Activated CD4-positive, alpha-beta memory T cell treated with anti-CD3 and anti-CD28 coated beads for 36 hours (primary cell): ENCODE data around the gene PCNX1. TPM values are rescaled to one million over a fixed set of nuclear protein-coding genes. Genes with fewer than 3 reads are reported as not detected.
A peak's percentile ranks its signal among the peaks of the same experiment; 100 is the strongest.

Experiments
- CTCF ChIA-PET: fragments of 350-600 bp; sonication (Branson Sonifier 250); formaldehyde crosslinking; loops from one replicate; lab custom pipeline; 2021; ENCODE audit warnings: antibody characterized with exemption, inconsistent platforms; lab: Charles Lee
- POLR2A ChIA-PET: fragments of 350-600 bp; sonication (Branson Sonifier 250); formaldehyde crosslinking; loops from one replicate; lab custom pipeline; 2021; ENCODE audit warnings: antibody characterized with exemption; lab: Charles Lee
- DNase-seq: peaks from one replicate; pipeline ENCODE4 v3.0.0-alpha.2; 2020
- H3K27ac Mint-ChIP-seq: one replicate; pipeline ENCODE4 v1.8.0; 2021; ENCODE audit warnings: mixed read lengths
- H3K27me3 Mint-ChIP-seq: one replicate; pipeline ENCODE4 v1.8.0; 2021; ENCODE audit warnings: mixed read lengths
- H3K36me3 Mint-ChIP-seq: one replicate; pipeline ENCODE4 v1.8.0; 2021; ENCODE audit warnings: mixed read lengths
- H3K4me1 Mint-ChIP-seq: one replicate; pipeline ENCODE4 v1.8.0; 2021; ENCODE audit warnings: low read depth, mixed read lengths
- H3K4me3 Mint-ChIP-seq: one replicate; pipeline ENCODE4 v1.8.0; 2021; ENCODE audit warnings: mild to moderate bottlenecking, mixed read lengths
- H3K9me3 Mint-ChIP-seq: one replicate; pipeline ENCODE4 v1.8.0; 2021; ENCODE audit warnings: mixed read lengths
- intact Hi-C: fragments of 100-400 bp; cut with micrococcal nuclease; formaldehyde crosslinking; loops from one replicate; pipeline ENCODE4 v1.15.1; 2023
- total RNA-seq, 2 experiments: library from RNA; stranded (reverse); gene quantifications; one replicate each; pipeline ENCODE4 v1.2.3, GENCODE V29; 2021

PCNX1 gene
- total RNA-seq, 2 experiments from 2014 or later, result 39.2 to 44.4 TPM

- intact Hi-C loops, result no loop called here
- H3K36me3 Mint-ChIP-seq, result no peaks in the 10 kb centered on the region
- H3K27me3 Mint-ChIP-seq, result no peaks in the 10 kb centered on the region
- peaks cover 7% of the 10 kb centered on the region for H3K4me1 Mint-ChIP-seq
- no peak overlapping the region for H3K4me3 Mint-ChIP-seq
- H3K9me3 Mint-ChIP-seq, result no peaks in the 10 kb centered on the region
- no peak for DNase-seq
- POLR2A ChIA-PET, result no interaction called here
- no peak overlapping the region for H3K27ac Mint-ChIP-seq
- CTCF ChIA-PET, result interaction anchor here (0.7 to 9.2 kb wide), 2 partner anchors 618 to 720 kb away, joined by 3 to 132 read pairs; no protein-coding TSS in a partner anchor
Measured at GRCh38 chr14:71135496-71135895, 228.2 kb downstream of the PCNX1 start.

- DNase-seq, result no peak
- Mint-ChIP-seq H3K27ac (no peak overlapping the region), H3K4me1 (peaks cover 4% of the 10 kb centered on the region), H3K9me3 (no peaks in the 10 kb centered on the region), H3K27me3 (no peaks in the 10 kb centered on the region), H3K4me3 (no peak overlapping the region), H3K36me3 (no peaks in the 10 kb centered on the region)
- intact Hi-C loops, result no loop called here
- CTCF ChIA-PET, result interaction anchor here (0.7 to 9.2 kb wide), 2 partner anchors 618 to 719 kb away, joined by 3 to 132 read pairs; no protein-coding TSS in a partner anchor
- POLR2A ChIA-PET, result no interaction called here
Measured at GRCh38 chr14:71135911-71136310, 228.7 kb downstream of the PCNX1 start.

GRCh38 chr14:71136386-71137060 is 229.3 kb downstream of the PCNX1 start:
- peaks cover 3% of the 10 kb centered on the region for H3K4me1 Mint-ChIP-seq
- no peak for DNase-seq
- H3K36me3 Mint-ChIP-seq, result no peaks in the 10 kb centered on the region
- H3K27me3 Mint-ChIP-seq, result no peaks in the 10 kb centered on the region
- POLR2A ChIA-PET, result no interaction called here
- no peaks in the 10 kb centered on the region for H3K9me3 Mint-ChIP-seq
- intact Hi-C loops, result no loop called here
- no peak overlapping the region for H3K4me3 Mint-ChIP-seq
- no peak overlapping the region for H3K27ac Mint-ChIP-seq
- CTCF ChIA-PET, result interaction anchor here (0.6 to 9.2 kb wide), 3 partner anchors 185 to 617 kb away, joined by 3 to 132 read pairs (median 24); no protein-coding TSS in a partner anchor

GRCh38 chr14:71137536-71138447 is 230.5 kb downstream of the PCNX1 start:
- POLR2A ChIA-PET, result interaction anchor here (0.7 kb wide), 1 partner anchor 417 kb away, joined by 3 read pairs; no protein-coding TSS in a partner anchor
- CTCF ChIA-PET, result interaction anchor here (0.5 to 9.2 kb wide), 20 partner anchors 7 to 717 kb away, joined by 3 to 132 read pairs (median 4); no protein-coding TSS in a partner anchor
- no peak overlapping the region for H3K27ac Mint-ChIP-seq
- intact Hi-C loops, result no loop called here
- H3K4me1 Mint-ChIP-seq, result peaks cover 16% of the 10 kb centered on the region
- no peaks in the 10 kb centered on the region for H3K9me3 Mint-ChIP-seq
- H3K36me3 Mint-ChIP-seq, result no peaks in the 10 kb centered on the region
- H3K4me3 Mint-ChIP-seq, result no peak overlapping the region
- DNase-seq, result no peak
- H3K27me3 Mint-ChIP-seq, result no peaks in the 10 kb centered on the region

- Mint-ChIP-seq H3K4me3 (no peak overlapping the region), H3K36me3 (no peaks in the 10 kb centered on the region), H3K4me1 (peaks cover 24% of the 10 kb centered on the region), H3K27ac (no peak overlapping the region), H3K9me3 (no peaks in the 10 kb centered on the region), H3K27me3 (no peaks in the 10 kb centered on the region)
- intact Hi-C loops, result loop anchor here (1.0 kb wide), 1 partner anchor 615 kb away; no protein-coding TSS in a partner anchor
- POLR2A ChIA-PET, result interaction anchor here (0.7 kb wide), 1 partner anchor 416 kb away, joined by 3 read pairs; no protein-coding TSS in a partner anchor
- CTCF ChIA-PET, result interaction anchor here (0.5 to 9.2 kb wide), 23 partner anchors 8 to 716 kb away, joined by 3 to 132 read pairs (median 4); no protein-coding TSS in a partner anchor
- DNase-seq, result peak; percentile 68
Measured at GRCh38 chr14:71138448-71139293, 231.4 kb downstream of the PCNX1 start.

GRCh38 chr14:71139294-71139946 is 232.2 kb downstream of the PCNX1 start:
- ChIA-PET CTCF (interaction anchor here (0.5 to 9.2 kb wide), 7 partner anchors 9 to 614 kb away, joined by 3 to 132 read pairs (median 4); no protein-coding TSS in a partner anchor), POLR2A (no interaction called here)
- H3K36me3 Mint-ChIP-seq, result no peaks in the 10 kb centered on the region
- no peak overlapping the region for H3K4me3 Mint-ChIP-seq
- no peak overlapping the region for H3K27ac Mint-ChIP-seq
- intact Hi-C loops, result loop anchor here (1.0 kb wide), 1 partner anchor 614 kb away; no protein-coding TSS in a partner anchor
- H3K9me3 Mint-ChIP-seq, result no peaks in the 10 kb centered on the region
- no peaks in the 10 kb centered on the region for H3K27me3 Mint-ChIP-seq
- H3K4me1 Mint-ChIP-seq, result peaks cover 29% of the 10 kb centered on the region
- DNase-seq, result no peak

GRCh38 chr14:71140157-71140556 is 232.9 kb downstream of the PCNX1 start:
- Mint-ChIP-seq H3K4me3 (no peak overlapping the region), H3K36me3 (no peaks in the 10 kb centered on the region), H3K4me1 (peaks cover 29% of the 10 kb centered on the region), H3K9me3 (no peaks in the 10 kb centered on the region), H3K27me3 (no peaks in the 10 kb centered on the region), H3K27ac (no peak overlapping the region)
- ChIA-PET CTCF (interaction anchor here (1.1 to 9.2 kb wide), 3 partner anchors 30 to 716 kb away, joined by 3 to 132 read pairs (median 5); no protein-coding TSS in a partner anchor), POLR2A (no interaction called here)
- intact Hi-C loops, result no loop called here
- DNase-seq, result no peak

- POLR2A ChIA-PET, result interaction anchor here (0.6 to 1.5 kb wide), 7 partner anchors 27 to 614 kb away, joined by 3 to 14 read pairs (median 7); no protein-coding TSS in a partner anchor
- Mint-ChIP-seq H3K27ac (peak overlapping the region; percentile 71), H3K36me3 (no peaks in the 10 kb centered on the region), H3K4me1 (peaks cover 29% of the 10 kb centered on the region), H3K9me3 (no peaks in the 10 kb centered on the region), H3K4me3 (no peak overlapping the region), H3K27me3 (no peaks in the 10 kb centered on the region)
- CTCF ChIA-PET, result interaction anchor here (0.6 to 9.2 kb wide), 18 partner anchors 24 to 714 kb away, joined by 3 to 132 read pairs (median 4); no protein-coding TSS in a partner anchor
- DNase-seq, result no peak
- intact Hi-C loops, result loop anchor here (1.0 to 2.0 kb wide), 4 partner anchors 179 to 451 kb away; partner anchors contain the start of gene SIPA1L1
Measured at GRCh38 chr14:71141701-71142374, 234.6 kb downstream of the PCNX1 start.

GRCh38 chr14:71142375-71143038 is 235.2 kb downstream of the PCNX1 start:
- intact Hi-C loops, result loop anchor here (1.0 to 2.0 kb wide), 7 partner anchors 76 to 450 kb away; partner anchors contain the start of gene SIPA1L1
- peak; percentile 49 for DNase-seq
- peak overlapping the region; percentile 39 for H3K4me3 Mint-ChIP-seq
- H3K27ac Mint-ChIP-seq, result peak overlapping the region; percentile 88
- no peaks in the 10 kb centered on the region for H3K36me3 Mint-ChIP-seq
- H3K4me1 Mint-ChIP-seq, result peaks cover 29% of the 10 kb centered on the region
- no peaks in the 10 kb centered on the region for H3K9me3 Mint-ChIP-seq
- H3K27me3 Mint-ChIP-seq, result no peaks in the 10 kb centered on the region
- POLR2A ChIA-PET, result interaction anchor here (0.6 to 1.5 kb wide), 8 partner anchors 26 to 613 kb away, joined by 3 to 14 read pairs (median 6); no protein-coding TSS in a partner anchor
- CTCF ChIA-PET, result interaction anchor here (0.6 to 9.2 kb wide), 19 partner anchors 24 to 714 kb away, joined by 3 to 132 read pairs (median 4); no protein-coding TSS in a partner anchor
